GM13976 (cell line): ENCODE results near the gene PGC.

Experiments used
- DNase-seq: peaks from one replicate; pipeline ENCODE4 v3.0.0; 2012; ENCODE audit warnings: low spot score
- in situ Hi-C: fragments of 300-500 bp; cut with MboI; formaldehyde crosslinking; loops from one replicate; pipeline ENCODE4 v1.12.0; 2022; ENCODE audit warnings: low sequenced_read_pairs, mixed read lengths, inconsistent platforms; ENCODE audit not compliant: unreplicated experiment
- TF ChIP-seq, protein P1 (sequence below): IDR thresholded peaks from 2 replicates; pipeline ENCODE4 v1.5.1; 2012; ENCODE audit warnings: borderline replicate concordance, mild to moderate bottlenecking; ENCODE audit not compliant: insufficient read depth; ENCODE audit errors: extremely low read depth, missing control alignments, control extremely low read depth

PGC gene

DNA sequence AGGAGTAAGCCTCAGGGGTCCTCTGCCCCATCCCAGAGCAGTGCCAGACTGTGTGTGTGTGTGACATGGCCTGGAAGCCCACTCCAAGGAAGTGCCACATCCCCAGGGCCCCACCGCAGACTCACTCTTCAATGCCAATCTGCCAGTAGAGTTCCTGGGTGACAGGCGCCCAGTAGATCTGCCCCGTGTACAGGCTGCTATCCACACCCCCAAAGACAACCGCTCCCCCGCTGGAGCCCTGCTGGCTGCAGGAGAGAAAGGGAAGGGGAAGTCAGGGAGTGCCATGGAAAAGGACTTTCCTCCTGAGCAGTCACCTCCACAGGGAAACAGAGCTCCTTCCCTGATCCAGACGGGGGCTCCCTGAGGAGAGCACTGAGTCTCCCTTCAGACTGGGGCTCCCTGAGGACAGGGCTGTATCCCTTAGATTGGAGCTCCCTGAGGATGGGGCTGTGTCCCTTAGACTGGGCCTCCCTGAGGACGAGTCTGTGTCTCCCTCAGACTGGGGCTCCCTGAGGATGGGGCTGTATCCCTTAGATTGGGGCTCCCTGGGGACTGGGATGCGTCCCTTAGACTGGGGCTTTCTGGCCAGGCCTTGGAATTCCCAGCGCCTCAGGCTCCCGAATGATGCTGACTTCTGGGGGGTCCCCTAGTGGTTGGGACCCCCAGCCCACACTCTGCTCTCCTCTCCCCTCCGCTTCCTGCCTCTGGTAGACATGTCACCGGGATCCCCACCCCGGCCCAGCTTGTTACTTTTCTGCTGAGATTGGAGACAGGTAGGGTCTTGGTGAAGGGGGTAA, 6.6 kb downstream of the PGC start:
- TF ChIP-seq, protein P1, sequence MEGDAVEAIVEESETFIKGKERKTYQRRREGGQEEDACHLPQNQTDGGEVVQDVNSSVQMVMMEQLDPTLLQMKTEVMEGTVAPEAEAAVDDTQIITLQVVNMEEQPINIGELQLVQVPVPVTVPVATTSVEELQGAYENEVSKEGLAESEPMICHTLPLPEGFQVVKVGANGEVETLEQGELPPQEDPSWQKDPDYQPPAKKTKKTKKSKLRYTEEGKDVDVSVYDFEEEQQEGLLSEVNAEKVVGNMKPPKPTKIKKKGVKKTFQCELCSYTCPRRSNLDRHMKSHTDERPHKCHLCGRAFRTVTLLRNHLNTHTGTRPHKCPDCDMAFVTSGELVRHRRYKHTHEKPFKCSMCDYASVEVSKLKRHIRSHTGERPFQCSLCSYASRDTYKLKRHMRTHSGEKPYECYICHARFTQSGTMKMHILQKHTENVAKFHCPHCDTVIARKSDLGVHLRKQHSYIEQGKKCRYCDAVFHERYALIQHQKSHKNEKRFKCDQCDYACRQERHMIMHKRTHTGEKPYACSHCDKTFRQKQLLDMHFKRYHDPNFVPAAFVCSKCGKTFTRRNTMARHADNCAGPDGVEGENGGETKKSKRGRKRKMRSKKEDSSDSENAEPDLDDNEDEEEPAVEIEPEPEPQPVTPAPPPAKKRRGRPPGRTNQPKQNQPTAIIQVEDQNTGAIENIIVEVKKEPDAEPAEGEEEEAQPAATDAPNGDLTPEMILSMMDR: no peak
- DNase-seq: no peak
- in situ Hi-C loops: no loop called here

DNA sequence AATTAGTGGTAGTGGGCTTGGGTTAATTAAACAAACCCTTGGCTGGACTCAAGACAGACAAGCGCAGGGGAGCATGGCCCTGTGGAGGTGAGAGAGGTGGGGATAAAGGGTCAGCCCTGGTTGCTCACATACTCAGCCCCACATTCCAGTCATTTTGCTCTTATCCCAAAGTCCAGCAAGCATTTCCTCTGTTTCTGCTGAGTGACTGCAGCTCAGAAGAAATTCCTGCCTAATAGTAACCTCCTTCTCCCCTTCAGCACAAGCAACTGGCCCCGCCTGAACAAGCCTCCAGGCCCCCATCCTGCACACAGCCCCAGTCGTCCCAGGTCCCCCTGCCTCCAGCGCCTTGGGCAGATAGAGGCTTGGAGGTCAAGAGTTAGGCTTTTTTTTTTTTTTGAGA, 8.2 kb downstream of the PGC start:
- no peak for DNase-seq
- TF ChIP-seq, protein P1: no peak
- in situ Hi-C loops: no loop called here

- in situ Hi-C loops: no loop called here
- TF ChIP-seq, protein P1: no peak
- DNase-seq: no peak
These were observed 9.5 kb downstream of the PGC start for GRCh38 chr6:41737591-41738130.

GRCh38 chr6:41736800-41737555, 10.2 kb downstream of the PGC start:
- in situ Hi-C loops: no loop called here
- TF ChIP-seq, protein P1: no peak
- no peak for DNase-seq

DNA sequence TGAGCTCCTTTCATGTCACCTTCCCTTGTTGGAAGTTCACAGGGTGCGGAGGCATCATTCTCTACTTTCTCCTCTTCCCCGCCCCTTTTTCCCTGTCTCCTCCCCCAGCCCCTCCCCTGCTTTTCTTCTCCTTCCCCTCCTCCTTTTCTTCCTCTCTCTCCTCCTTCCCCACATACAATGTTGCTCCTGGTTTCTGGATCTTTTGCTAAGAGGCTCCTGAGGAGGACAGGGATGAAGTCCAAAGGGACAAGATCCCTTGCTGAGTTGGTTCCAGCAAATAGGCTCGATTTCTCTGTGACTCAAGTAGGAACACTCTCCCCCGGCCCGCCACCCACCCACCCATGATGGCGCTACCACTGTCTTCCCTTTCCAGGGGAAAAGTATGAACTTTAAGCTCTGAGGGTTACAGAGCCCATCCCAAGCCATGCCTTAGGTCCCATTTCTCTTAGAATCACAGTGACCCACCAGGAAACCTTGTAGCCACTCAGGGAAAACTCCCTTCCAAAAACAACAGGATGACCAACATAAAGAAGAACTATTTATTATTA, 10.9 kb downstream of the PGC start:
- TF ChIP-seq, protein P1: no peak
- no peak for DNase-seq
- in situ Hi-C loops: no loop called here

GRCh38 chr6:41735427-41736185, 11.6 kb downstream of the PGC start, which contains the start of gene TFEB:
TFEB (minus strand) TSS chr6:41735608; CDS start chr6:41691213, 44,395 bp downstream.
- in situ Hi-C loops: no loop called here
- peak; percentile 96 for DNase-seq
- TF ChIP-seq, protein P1: peak; percentile 99
